Fibroblast of the aortic adventitia (primary cell): ENCODE measurements around the gene MSMB. TPM values are rescaled to one million over a fixed set of nuclear protein-coding genes. Genes with fewer than 3 reads are reported as not detected.

Experiments
- DNase-seq: peaks from one replicate; pipeline ENCODE4 v3.0.0-alpha.2; 2010; ENCODE audit warnings: low read depth
- H3K4me3 ChIP-seq: 2 replicates; pipeline ENCODE4 v1.5.1; 2011; ENCODE audit warnings: low read depth, mild to moderate bottlenecking, control low read depth, low read length, moderate library complexity
- total RNA-seq: library from RNA; depleted of rRNA; stranded (reverse); fragments of >200 nt; gene quantifications from 2 replicates; pipeline ENCODE4 v1.2.3, GENCODE V29; 2012; ENCODE audit warnings: low replicate concordance
- TF ChIP-seq, protein P1 (sequence below): IDR thresholded peaks from 2 replicates; pipeline ENCODE4 v1.5.1; 2011; ENCODE audit warnings: mild to moderate bottlenecking, low read length, control low read depth, inconsistent platforms; ENCODE audit not compliant: insufficient read depth

MSMB gene
- total RNA-seq, 1 donor: not detected

DNA sequence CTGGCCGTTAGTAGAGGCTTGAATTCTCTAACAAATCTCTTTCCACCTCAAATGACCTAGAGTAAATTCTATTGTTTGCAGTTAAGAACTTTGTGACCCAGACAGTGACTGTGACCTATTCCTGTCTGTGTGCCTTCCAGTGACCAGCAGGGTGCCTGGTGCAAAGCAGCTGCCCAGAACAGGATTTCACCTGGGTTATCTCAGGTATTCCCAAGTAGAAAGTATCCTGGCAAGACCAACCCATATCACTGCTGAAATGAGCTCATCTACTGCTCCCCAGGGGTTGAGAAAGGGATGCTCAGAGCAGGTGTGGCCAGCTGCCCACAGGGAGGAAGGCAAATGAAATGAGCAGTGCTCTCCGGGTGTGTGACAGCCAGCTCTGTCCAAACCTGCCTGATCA lies 2.1 kb upstream of the MSMB start:
- no peak for DNase-seq
- TF ChIP-seq, protein P1, sequence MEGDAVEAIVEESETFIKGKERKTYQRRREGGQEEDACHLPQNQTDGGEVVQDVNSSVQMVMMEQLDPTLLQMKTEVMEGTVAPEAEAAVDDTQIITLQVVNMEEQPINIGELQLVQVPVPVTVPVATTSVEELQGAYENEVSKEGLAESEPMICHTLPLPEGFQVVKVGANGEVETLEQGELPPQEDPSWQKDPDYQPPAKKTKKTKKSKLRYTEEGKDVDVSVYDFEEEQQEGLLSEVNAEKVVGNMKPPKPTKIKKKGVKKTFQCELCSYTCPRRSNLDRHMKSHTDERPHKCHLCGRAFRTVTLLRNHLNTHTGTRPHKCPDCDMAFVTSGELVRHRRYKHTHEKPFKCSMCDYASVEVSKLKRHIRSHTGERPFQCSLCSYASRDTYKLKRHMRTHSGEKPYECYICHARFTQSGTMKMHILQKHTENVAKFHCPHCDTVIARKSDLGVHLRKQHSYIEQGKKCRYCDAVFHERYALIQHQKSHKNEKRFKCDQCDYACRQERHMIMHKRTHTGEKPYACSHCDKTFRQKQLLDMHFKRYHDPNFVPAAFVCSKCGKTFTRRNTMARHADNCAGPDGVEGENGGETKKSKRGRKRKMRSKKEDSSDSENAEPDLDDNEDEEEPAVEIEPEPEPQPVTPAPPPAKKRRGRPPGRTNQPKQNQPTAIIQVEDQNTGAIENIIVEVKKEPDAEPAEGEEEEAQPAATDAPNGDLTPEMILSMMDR: no peak

DNA sequence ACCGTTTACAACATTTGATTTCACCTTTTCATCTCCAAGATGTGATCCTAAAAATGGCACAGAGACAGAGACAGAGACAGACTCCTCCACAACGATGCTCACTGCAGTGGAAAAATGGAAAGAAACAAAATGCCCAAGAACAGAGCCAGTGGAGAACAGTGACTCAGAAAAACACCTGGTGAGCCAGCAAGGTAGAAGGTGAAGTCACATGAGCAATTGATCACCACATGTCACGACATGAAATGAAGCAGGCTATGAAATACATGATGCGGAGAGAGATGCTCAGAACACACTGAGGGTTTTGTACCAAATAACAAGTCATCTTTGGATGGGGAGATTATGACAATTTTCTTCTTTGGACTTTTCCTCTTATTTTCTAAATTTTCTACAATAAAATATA lies 3.5 kb downstream of the MSMB start:
- DNase-seq: no peak
- TF ChIP-seq, protein P1: no peak
- H3K4me3 ChIP-seq: no peak overlapping the region

More for the DNA sequence above, 2.1 kb upstream of the MSMB start:
- H3K4me3 ChIP-seq: no peak overlapping the region

DNA sequence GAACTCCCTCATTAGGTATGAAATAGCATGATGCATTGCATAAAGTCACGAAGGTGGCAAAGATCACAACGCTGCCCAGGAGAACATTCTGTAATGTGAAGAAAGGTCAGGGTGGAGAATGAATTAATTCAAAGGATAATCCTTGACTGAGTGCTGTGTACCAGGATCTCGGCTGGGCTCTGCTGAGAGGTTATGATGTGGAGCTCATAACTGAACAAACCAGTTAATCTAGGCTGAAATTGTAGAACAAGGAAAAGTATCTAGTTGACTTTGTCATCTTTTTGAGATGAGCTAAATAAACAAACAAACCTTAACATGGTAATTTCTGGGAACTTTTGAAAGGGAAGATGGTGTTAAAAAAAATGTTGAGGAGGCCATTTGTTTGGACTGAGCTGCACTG lies 6.1 kb downstream of the MSMB start:
- no peak for DNase-seq
- TF ChIP-seq, protein P1: no peak
- no peak overlapping the region for H3K4me3 ChIP-seq

DNA sequence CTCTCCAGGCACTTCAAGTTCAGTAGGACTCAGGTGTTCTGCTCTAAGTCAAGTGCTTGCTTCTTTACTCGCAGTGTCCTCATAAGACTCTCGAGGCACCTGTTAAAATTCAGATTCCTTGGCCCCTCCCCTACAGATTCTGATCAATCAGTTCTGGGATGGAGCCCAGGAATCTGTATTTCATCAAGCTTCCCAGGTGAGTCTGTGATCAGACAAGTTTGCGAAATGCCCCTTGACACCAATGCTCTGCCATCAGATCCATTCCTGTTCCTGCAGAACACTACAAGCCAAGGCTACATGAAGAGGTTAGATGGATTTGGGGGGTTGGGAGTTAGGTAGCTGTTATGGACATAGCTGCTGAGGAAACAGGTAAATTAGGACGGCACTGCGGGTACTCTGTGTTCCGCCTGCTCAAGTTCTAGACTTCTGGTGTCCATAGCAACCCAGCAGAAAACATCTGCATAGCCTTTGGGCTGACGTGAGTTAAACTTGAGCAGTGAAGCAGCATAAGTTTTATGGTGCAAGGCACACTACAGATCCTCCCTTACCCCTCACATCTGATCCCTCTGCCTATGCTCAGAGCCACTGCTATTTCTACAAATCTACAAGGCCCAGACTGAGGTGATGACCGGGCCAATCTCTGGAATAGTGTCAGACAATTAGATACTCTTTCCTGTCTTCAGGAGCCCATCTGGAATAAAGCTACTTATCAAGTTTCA lies 8.8 kb downstream of the MSMB start:
- no peak for DNase-seq
- TF ChIP-seq, protein P1: no peak
- no peak overlapping the region for H3K4me3 ChIP-seq

DNA sequence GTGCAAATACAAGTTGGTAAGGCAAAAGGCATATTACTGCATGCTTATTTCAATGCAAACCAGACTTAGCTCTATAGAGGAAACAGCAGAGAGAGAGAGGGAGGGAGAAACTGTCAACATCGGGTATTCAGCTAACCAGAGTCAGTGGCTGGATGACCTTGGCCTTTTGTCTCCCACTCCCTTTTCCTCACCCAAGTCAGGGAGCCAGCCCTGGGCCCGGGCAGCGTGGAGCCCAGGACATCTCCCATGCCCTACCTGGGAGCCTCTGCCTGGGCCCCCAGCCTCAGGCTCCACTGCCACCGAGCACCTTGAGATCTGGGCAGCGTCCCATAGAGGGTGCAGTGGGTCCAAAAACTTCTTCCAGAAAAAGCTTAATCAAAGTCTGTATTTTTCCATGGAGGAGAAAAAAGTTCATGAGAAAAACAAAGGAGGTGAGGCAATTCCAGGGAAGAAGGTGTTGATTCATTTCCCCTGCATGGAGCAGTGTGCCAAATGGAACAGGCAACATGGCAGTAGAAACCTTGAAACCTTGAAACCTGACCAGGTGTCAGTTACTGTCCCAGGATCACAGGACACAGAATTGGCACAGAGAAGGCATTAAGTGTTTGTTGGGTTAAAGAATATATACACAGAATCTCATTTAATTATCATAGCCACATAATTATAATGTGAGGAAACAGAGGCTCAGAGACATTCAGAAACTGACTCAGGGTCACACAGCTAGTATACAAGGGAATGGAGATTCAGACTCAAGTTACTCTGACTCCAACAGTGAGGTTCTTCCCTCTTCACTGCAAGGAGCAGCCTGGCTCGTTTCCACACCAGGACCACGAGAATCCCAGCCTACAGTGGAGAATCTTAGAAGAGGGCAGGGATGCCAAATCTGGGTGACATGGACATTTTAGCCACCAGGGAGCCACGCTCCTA lies 9.9 kb downstream of the MSMB start:
- H3K4me3 ChIP-seq: no peak overlapping the region
- TF ChIP-seq, protein P1: no peak
- no peak for DNase-seq

DNA sequence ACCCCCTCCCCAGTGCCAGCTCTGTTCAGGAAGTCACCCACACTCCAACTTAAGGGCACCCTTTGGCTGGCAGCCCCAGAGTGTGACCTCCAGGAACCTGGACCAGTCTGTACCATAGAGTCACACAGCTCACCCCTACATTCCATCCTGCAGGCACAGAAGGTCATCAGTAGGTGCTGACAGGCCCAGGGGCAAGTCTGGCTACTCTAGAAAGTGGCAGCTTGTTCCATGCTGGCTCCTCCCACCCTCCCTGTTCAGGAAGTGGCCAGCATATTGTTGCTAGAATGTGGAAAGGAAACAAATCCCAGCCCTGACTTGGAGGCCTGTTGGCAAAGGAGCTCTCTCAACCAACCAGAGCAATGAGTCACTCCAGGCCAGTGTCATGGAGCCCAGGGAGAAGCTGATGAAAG lies 12.5 kb downstream of the MSMB start:
- no peak overlapping the region for H3K4me3 ChIP-seq
- DNase-seq: peak; percentile 83
- TF ChIP-seq, protein P1: no peak
